H1 (cell line): ENCODE measurements around the gene MAFG. TPM values are rescaled to one million over a fixed set of nuclear protein-coding genes. Genes with fewer than 3 reads are reported as not detected.

Experiments used
- ATF2 ChIP-seq: IDR thresholded peaks from 2 replicates; pipeline ENCODE4 v1.6.1; 2012; ENCODE audit warnings: low read length, inconsistent platforms
- BCL11A ChIP-seq, 2 experiments: IDR thresholded peaks; one replicate each; pipeline ENCODE4 v1.6.1; 2011; ENCODE audit warnings: low read depth in 2 of 2, low read length in 2 of 2, mild to moderate bottlenecking in 2 of 2
- CBX5 ChIP-seq: fragments of 300-800, 300-1000 bp; sonication (generic); IDR thresholded peaks from 2 replicates; pipeline ENCODE4 v1.7.1; 2016; ENCODE audit warnings: antibody characterized with exemption, low read length, low read depth
- CREB1 ChIP-seq: IDR thresholded peaks from 2 replicates; pipeline ENCODE4 v1.6.1; 2012; ENCODE audit warnings: inconsistent platforms
- KDM5A ChIP-seq: fragments of 200-600 bp; IDR thresholded peaks from 2 replicates; pipeline ENCODE4 v1.7.1; 2012; ENCODE audit warnings: mild to moderate bottlenecking, low read length, inconsistent platforms, mixed read lengths
- POLR2AphosphoS5 ChIP-seq: IDR thresholded peaks from 2 replicates; pipeline ENCODE4 v1.6.1; 2011; ENCODE audit warnings: low read depth, low read length
- polyA plus RNA-seq, 7 experiments: library from polyadenylated mRNA; depleted of rRNA in 3 of 7; stranded (reverse) in 5 of 7; unstranded in 2 of 7; fragments of >200 nt in 5 of 7; fragments of 200-250 nt in 2 of 7; gene quantifications; 1 replicate in 5 of 7; 2 replicates in 1 of 7; 4 replicates in 1 of 7; pipeline versions ENCODE4 v1.2.1 to v1.2.3, GENCODE V29; 2011 to 2013; ENCODE audit warnings: missing spikeins in 2 of 7, mixed read lengths in 2 of 7
- total RNA-seq: library from RNA; stranded (reverse); fragmentation: NEBNext Ultra II Directional; extraction: Animal tissue kit (Norgen Biotek cat#: 25700); gene quantifications from 2 replicates; pipeline ENCODE4 v1.2.1, GENCODE V29; 2021

MAFG gene
- total and polyA plus RNA-seq, 2 of the 8 experiments (the other 6 are each of a cell fraction or from before 2014, with no cell fraction given) = 25.5 to 26.9 TPM

GRCh38 chr17:81939218-81939617 is 11.7 kb upstream of the MAFG start (continued):
- TF ChIP-seq POLR2AphosphoS5 = no peak
- TF ChIP-seq BCL11A (IDR thresholded peaks at IDR 0.05; ENCODE audit: low read depth in 2 of 2, low read length in 2 of 2) = no peak
- TF ChIP-seq CREB1 = no peak
- no peak for TF ChIP-seq ATF2
- TF ChIP-seq KDM5A = no peak
- no peak for TF ChIP-seq CBX5
